Stimulated activated CD8-positive, alpha-beta memory T cell treated with anti-CD3 and anti-CD28 coated beads, Interleukin-15, amount 100 ng/mL, for 1 hour (primary cell): ENCODE results near the gene PLA2G2C.
"Not testable (repeated sequence)": the region's sequence is repeated elsewhere in the genome, so short reads cannot be mapped to it uniquely, and the experiment has no call there.

Experiments used
- DNase-seq: peaks from one replicate; pipeline ENCODE4 v3.0.0-alpha.2; 2020; ENCODE audit warnings: low read depth

PLA2G2C gene

DNA sequence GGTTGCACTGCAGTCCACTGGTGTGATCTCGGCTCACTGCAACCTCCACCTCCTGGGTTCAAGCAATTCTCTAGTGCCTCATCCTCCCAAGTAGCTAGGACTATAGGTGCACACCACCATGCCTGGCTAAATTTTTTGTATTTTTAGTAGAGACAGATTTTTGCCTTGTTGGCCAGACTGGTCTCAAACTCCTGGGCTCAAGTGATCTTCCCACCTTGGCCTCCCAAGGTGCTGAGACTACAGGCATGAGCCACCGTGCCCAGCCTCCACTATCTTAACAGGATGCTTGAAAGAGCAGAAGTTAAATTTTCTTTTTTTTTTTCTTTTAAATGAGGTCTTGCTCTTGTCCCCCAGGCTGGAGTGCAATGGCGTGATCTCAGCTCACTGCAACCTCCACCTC is 55.8 kb downstream of the PLA2G2C start:
- not testable (repeated sequence) for DNase-seq

DNA sequence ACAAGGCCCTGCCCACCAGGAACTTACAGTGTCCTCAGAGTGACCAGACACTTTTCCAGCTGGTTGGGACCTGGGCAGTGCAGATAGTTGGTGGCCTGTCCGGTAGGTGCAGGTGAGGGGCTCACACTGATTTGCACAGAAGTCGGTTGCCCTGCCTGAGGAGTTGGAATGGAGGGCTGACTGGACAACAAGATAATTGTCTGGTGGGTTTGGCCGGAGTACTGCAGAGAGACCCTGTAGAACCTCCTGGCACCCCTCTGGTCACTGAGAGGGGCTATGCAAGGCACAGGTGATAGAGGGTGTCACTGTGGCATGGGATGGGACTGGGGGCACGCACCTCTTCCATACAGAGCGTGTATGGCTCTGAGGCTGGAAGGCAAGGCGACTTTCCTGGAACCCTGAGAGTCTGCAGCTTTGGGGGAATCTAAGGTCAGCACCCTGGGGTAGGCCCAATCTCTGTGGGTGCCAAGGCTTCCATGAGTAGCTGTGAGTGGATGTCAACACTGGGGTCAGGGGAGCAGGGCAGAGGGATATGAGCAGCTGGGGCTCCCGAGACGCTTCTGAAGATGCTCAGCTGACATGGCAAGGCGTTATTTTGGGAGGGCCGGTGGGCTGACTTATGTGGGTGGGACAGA is 59.4 kb downstream of the PLA2G2C start:
- DNase-seq = no peak

DNA sequence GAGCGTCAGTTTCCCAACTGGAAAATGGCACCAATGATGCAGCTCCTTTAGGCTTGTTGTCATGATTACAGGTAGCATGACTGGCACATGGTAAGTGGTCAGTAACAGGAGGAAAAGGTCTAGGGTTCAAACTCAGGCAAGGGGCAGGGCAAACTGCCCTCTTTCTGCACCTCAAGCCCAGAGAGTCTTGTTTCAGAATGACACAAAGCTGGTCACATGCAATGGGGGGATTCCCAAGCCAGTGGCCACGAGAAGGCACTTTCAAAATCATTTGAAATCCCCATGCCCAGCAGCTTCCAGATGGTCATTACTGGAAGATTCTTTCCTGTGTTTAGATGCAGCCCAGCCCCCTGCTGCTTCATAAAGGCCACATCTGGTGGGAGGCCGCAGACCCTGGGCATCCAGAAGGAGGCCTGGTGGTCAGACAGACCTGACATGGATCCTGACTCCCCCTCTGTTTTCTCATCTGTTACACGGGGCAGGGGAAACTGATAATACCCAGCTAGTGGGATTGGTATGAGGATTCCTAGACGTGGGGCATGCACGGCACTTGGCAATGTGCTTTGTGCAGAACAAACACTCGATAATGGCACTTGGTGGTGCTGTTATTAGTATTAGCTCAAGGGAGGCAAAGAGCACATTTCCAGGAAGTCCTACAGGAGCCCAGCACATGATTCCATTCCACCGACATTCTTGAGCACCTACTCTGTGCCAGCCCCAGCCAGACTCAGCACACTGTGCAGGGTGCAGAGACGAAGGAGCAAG is 60.1 kb downstream of the PLA2G2C start:
- DNase-seq = no peak

DNA sequence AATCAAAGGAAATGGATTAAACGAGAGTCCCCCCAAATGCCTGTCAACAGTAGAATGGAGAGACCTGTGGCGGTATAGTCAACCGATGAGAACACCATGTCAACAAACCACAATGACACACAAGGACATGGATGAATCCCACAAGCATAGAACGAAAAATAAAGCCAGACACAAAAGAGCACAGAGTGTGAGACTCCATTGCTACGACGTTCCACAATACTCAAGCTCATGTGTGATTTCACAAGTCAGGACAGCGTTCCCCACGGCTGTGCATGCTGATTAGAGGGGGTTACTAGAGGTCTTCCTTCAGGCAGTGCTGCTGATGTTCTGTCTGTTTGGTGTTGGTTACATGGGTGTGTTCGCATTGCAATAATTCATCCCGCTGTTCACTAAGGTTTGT is 61.2 kb downstream of the PLA2G2C start:
- DNase-seq = no peak

DNA sequence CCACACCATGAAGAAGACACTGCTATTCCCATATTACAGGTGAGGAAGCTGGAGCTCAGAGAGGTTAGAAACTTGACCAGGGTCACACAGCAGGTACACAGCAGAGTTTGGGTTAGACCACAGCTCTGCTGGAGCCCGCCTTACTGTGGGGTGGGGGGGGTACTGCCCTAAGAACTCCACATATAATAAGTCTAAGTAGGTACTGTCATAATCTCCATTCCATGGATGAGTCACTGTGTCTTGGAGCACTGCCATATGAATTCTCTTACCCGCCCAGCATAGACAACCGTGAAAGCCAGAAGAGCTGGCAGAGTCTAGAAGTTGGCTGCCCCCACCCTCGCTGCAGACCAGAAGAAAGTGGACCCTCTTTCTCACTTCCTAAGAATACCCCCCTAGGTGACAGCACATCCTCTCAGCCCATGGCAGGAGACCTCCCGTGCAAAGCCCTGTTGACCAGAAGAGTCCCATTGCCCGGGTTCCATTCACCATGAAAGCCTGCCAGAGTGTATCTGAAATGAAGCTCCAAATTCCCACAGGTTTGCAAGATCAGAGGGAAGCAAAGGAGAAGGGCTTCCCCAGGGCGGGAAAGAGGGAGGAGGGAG is 61.8 kb downstream of the PLA2G2C start:
- DNase-seq = no peak

DNA sequence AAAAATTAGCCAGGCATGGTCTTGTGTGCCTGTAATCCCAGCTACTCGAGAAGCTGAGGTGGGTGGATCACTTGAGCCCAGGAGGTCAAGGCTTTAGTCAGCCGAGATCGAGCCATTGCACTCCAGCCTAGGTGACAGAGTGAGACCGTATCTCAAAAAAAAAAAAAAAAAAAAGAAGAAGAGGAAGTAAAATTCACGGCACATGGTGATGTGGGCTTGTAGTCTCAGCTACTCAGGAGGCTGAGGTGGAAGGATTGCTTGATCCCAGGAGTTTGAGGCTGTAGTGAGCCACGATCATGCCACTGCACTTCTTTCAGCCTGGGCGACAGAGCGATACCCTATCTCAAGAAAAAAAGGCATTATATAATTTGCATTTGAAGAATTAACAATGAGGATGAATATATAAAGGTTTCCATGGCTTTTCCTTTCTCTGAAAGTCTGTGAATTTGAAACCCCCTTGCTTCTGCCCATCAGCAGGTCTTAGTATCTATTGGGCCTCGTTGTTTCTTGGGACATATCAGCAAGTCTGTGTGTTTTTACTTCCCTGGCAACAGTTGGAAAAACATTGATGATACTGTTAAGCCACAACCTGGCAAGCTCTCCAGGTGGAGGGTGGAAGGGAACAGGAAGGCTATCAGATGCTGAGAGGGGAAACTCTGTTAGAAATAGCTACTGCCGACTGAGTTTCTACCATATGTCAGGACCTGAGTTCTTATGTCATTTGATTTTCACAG is 62.4 kb downstream of the PLA2G2C start:
- no peak for DNase-seq

DNA sequence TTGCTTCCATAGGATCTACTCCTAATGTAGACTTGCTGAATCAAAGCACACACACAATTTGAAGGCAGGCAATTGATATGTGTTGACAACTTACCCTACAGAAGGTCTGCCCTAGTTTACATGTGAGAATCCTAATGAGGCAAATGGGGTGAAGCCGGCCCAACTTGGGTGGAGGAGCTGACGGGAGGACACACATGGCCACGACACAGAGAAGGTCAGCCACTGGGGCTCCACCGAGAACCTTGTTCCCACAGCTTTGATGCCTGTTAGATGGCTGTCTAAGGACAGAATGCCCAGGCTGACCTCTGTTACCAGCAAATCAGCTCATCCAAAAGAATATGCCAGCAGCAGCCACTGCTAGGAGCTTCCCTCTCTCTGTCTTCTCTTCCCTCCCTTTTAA is 65.5 kb downstream of the PLA2G2C start:
- DNase-seq = no peak

DNA sequence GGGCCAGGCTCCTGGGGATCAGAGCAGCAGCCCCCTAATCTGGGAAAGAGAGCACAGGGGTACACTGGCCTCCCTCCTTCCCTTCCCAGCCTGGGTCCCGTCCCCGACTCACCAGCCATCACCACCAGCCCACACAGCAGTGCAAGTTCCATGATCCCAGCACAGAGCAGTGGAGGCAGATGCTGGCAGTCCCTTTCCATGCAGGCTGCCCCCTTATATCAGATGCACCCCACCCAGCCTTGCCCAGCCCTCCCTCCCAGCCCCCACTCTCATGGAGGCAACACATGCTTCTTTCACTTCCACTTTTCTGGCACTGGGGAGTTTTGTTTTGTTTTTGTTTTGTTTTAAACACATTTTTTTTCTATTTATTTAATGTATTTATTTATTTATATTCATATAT is 67.0 kb downstream of the PLA2G2C start, which contains the start of gene PLA2G2D:
Gene PLA2G2D (minus strand): TSS at position 190 of the 400 bp plus-strand sequence. CDS start 38 bp downstream, at position 152.
- DNase-seq = no peak

DNA sequence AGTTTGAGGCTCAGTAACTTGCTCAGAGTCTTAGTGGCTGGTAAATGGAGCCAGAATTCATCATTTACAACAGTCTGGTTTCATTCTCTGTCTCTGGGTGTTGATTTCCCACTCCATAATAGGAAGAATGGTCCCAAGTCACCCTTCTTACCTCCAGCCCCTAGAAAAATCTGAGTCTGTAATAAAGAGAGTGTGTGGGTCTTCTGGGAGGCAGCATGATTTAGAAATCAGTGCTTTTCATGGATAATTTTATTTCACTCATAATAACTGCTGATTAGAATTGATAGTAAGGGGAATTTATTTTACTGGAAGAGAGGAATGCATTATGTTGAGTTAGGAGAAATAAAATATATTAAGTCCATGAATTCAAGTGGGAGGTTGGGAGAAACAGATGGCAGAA is 69.1 kb downstream of the PLA2G2C start:
- DNase-seq = no peak

DNA sequence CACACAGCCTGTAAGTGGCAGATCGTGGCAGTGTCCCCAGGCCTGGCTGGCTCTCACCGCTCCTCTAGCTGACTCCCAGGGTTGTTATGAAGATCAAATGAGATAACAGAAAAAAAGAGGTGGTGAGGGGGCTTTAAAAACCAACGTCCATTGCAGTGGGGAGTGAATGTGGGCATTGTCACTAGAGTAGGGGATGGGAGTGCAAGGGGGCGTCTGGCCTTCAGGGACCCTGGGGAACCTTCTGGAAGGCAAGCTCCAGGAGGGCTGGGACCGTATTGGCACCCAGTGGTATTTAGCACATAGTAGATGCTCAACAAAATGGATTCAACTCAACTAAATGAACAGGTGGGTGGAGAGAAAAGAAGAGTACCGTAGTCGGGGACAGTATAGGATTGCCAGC is 70.4 kb downstream of the PLA2G2C start:
- DNase-seq = no peak

DNA sequence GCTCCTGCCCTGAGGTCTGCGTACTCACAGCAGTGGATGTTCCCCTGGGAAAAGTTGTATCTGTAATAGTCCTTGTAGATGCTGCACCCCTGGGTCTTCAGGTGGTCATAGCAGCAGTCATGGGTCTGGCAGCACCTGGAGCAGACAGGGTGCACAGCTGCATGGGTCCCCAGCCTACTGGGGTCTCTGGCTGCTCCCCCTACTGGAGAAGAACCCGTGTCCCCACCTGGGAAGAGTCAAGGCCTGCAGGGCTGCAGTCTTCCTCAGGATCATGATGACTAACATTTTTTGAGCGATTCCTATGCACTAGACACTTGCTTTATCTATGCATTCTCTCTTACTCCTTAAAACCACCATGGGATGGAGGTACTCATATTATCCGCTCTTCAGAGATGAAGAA is 70.8 kb downstream of the PLA2G2C start:
- no peak for DNase-seq

DNA sequence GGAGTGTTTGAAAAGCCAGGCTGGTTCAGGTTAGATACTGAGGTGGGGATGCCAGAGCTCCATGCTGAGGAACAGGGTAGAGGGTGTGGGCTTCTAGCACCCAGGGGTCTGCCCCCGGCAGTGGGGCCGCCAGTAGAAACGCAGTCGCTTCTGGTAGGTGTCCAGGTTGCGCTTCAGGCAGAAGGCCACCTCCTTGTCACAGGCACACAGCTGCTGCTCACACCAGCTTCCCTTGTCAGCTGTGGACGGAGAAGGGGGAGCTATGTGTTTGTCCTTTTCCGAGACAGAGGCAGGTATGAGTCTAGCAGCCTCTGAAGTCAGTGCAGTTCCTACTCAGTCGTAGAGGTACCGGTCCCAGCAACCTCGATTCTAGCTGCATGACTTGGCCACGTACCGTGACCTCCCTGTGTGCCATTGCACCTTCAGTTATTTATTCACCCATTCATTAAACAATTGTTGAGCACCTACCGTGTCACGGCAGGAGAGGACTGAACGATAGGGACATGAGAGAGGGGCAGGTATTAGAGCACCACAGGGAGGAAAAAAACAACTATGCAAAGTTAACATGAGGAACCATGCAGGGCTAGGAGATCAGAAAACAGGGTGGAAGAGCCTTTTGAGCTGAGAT is 72.2 kb downstream of the PLA2G2C start:
- no peak for DNase-seq
